HG02763 (cell line): ENCODE measurements around the gene GAS2L3.
"Not testable (repeated sequence)": the region's sequence is repeated elsewhere in the genome, so short reads cannot be mapped to it uniquely, and the experiment has no call there.

ENCODE experiments used
- ATAC-seq: cut with Tn5 transposase; IDR thresholded peaks from one replicate; pipeline ENCODE4 v1.9.1; 2021; ENCODE audit warnings: mild to moderate bottlenecking, moderate library complexity; ENCODE audit not compliant: unreplicated experiment

GAS2L3 gene

GRCh38 chr12:100573292-100574186 lies at the start of gene GAS2L3:
Gene GAS2L3 (plus strand): TSS chr12:100573684. CDS start chr12:100594905, 21,221 bp downstream.
- ATAC-seq, result peak; percentile 98

- ATAC-seq, result no peak
Measured at GRCh38 chr12:100528034-100528433, 45.5 kb upstream of the GAS2L3 start.

- ATAC-seq, result no peak
Measured at GRCh38 chr12:100528471-100529127, 44.9 kb upstream of the GAS2L3 start.

GRCh38 chr12:100529756-100530350 lies 43.6 kb upstream of the GAS2L3 start:
- ATAC-seq, result no peak

GRCh38 chr12:100533376-100533775 lies 40.1 kb upstream of the GAS2L3 start:
- no peak for ATAC-seq

GRCh38 chr12:100534625-100535227 lies 38.8 kb upstream of the GAS2L3 start:
- ATAC-seq, result no peak

GRCh38 chr12:100539202-100539601 lies 34.3 kb upstream of the GAS2L3 start:
- no peak for ATAC-seq

GRCh38 chr12:100544165-100544564 lies 29.3 kb upstream of the GAS2L3 start:
- no peak for ATAC-seq

GRCh38 chr12:100545092-100545491 lies 28.4 kb upstream of the GAS2L3 start:
- no peak for ATAC-seq

- no peak for ATAC-seq
Measured at GRCh38 chr12:100553936-100554335, 19.5 kb upstream of the GAS2L3 start.

GRCh38 chr12:100554608-100555077 lies 18.8 kb upstream of the GAS2L3 start:
- ATAC-seq, result no peak

GRCh38 chr12:100555722-100556121 lies 17.8 kb upstream of the GAS2L3 start:
- no peak for ATAC-seq

- ATAC-seq, result no peak
Measured at GRCh38 chr12:100557357-100557756, 16.1 kb upstream of the GAS2L3 start.

GRCh38 chr12:100559261-100559660 lies 14.2 kb upstream of the GAS2L3 start:
- not testable (repeated sequence) for ATAC-seq

- ATAC-seq, result no peak
Measured at GRCh38 chr12:100564090-100564489, 9.4 kb upstream of the GAS2L3 start.

GRCh38 chr12:100564905-100565467 lies 8.5 kb upstream of the GAS2L3 start:
- ATAC-seq, result no peak

- ATAC-seq, result no peak
Measured at GRCh38 chr12:100565987-100566545, 7.4 kb upstream of the GAS2L3 start.

GRCh38 chr12:100566887-100567637 lies 6.4 kb upstream of the GAS2L3 start:
- ATAC-seq, result peak; percentile 98

- no peak for ATAC-seq
Measured at GRCh38 chr12:100567945-100568344, 5.5 kb upstream of the GAS2L3 start.

- ATAC-seq, result no peak
Measured at GRCh38 chr12:100572184-100572583, 1.3 kb upstream of the GAS2L3 start.
